ENCODE results near the gene YY1.

DNA sequence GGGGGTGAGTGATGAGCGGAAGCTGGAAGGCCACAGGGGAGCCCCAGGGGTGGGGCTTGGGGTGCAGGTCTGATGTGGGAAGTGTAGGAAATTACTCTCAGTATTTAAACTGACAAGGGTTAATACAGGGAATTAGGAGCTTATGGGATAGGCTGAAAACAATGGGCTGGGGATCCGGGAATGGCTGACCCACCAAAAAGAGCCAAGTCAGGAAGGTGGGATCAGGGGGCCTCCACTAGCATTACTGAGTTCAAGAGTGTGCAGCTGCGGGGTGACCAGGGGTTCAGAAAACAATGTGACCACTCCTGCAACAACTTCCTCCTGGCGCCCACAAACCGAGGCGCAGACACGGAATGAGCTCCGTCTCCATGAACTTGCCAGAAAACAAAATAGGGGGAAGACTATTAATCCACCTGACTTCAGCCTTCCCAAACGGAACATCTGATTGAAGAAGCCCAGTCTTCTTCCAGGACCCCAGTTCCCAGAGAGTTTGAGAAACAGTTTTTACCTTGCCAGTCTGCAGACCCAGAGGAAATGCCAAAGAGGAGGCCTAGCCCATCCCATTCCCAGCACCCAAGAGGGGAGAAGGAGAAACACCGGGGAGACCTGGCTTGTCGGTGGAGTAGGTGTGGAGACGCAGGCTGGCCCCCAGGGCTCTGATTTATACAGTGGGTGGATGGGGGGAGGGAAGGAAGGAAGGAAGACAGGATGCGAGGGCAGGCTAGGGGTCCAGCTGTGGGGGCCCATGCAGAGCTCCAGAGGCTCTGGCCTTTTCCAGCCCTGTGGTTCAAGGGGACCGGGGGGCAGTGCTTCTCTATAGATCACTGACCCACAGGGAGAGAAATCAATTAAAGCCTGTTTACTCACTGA is 16.5 kb upstream of the YY1 start:
- TF ChIP-seq POLR2A (IDR thresholded peaks at IDR 0.05): no peak
- TF ChIP-seq, protein P1, sequence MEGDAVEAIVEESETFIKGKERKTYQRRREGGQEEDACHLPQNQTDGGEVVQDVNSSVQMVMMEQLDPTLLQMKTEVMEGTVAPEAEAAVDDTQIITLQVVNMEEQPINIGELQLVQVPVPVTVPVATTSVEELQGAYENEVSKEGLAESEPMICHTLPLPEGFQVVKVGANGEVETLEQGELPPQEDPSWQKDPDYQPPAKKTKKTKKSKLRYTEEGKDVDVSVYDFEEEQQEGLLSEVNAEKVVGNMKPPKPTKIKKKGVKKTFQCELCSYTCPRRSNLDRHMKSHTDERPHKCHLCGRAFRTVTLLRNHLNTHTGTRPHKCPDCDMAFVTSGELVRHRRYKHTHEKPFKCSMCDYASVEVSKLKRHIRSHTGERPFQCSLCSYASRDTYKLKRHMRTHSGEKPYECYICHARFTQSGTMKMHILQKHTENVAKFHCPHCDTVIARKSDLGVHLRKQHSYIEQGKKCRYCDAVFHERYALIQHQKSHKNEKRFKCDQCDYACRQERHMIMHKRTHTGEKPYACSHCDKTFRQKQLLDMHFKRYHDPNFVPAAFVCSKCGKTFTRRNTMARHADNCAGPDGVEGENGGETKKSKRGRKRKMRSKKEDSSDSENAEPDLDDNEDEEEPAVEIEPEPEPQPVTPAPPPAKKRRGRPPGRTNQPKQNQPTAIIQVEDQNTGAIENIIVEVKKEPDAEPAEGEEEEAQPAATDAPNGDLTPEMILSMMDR (IDR thresholded peaks at IDR 0.05): no peak

Measured in esophagus squamous epithelium (tissue), 4 donors.